Measurements from ENCODE around the gene KDSR. TPM values are rescaled to one million over a fixed set of nuclear protein-coding genes. Genes with fewer than 3 reads are reported as not detected.

Gene KDSR
- total and polyA plus RNA-seq, 4 donors: 31.3 to 39.1 (median 32.7) TPM

DNA sequence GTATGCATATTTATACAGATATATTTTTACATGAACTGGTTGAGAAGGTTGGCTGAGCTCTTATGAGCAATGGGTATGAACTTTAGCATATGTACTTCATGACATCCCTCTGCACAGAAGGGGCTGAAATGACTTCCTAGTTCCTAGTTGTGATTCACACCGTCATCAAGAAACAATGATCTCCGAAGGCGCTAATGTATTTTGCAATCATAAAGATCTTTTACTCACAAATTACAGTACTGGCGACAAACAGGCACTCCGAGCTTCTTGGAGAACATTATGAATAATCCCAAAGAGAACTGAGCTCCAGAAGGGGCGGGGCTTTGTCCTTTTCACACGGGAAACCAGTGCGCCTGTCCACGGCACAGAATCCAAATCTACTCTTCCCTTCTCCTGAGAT is 65.6 kb downstream of the KDSR start:
- Histone ChIP-seq H3K4me1 (ENCODE audit: control insufficient read depth, insufficient read depth, low read length) (peaks cover 40% of the 10 kb centered on the region), H3K36me3 (ENCODE audit: control insufficient read depth, insufficient read depth, low read length) (peaks cover 3% of the 10 kb centered on the region), H3K4me3 (ENCODE audit: low read depth, low read length) (no peak overlapping the region), H3K27me3 (ENCODE audit: control insufficient read depth, insufficient read depth, low read length) (no peaks in the 10 kb centered on the region), H3K27ac (ENCODE audit: low read depth, low read length) (no peak overlapping the region), H3K9me3 (ENCODE audit: control insufficient read depth, insufficient read depth, low read length) (no peaks in the 10 kb centered on the region)
- 93% methylated on average over 3 of the region's 9 CpGs for WGBS (ENCODE audit: insufficient coverage)
- DNase-seq (ENCODE audit: low read depth in 4 of 6, low spot score in 6 of 6): peak in 1 of 6 donors; percentile 14

DNA sequence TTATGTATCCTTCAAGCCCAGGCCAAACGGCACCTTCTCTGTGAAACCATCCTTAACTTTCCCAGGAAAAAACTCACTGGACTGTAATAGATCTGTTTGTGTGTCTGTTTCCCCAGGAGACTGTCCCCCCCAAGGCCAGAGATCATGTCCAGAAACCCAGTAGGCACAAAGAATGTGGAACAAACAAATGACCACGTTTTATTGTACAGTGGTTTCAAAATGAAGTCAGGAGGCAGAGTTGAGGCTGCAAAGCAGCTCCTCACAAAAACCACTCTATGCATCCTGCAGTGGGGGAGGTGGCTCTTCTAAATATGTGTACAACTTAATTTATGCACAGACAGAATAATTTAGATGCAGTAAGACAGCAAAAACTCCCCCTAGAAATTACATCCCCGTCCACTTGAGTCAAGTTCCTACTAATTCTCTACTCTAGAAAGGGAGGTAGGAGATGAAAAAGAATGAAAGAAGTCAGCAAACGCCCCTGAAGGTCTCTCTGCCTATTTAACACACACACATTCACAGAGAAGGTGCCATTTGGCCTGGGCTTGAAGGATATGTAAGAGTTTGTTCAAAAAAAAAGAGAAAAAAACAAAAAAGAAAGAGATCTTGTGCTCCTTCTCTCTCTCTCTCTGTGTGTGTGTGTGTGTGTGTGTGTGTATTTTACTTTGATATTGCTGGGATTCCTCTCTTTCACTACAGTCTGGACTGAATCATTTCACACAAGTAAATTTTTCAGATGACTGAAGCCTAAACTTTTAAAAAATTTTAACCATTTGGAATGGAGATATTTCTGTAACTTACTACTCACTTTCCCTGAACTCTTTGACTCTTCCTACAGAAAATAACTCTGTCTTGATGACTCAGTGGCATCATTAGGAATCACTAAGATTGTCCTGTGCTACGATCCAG is 66.9 kb downstream of the KDSR start:
- peak overlapping the region; percentile 4 for H3K27ac ChIP-seq (ENCODE audit: low read depth, low read length)
- H3K4me1 ChIP-seq (ENCODE audit: control insufficient read depth, insufficient read depth, low read length): peaks cover 35% of the 10 kb centered on the region
- H3K36me3 ChIP-seq (ENCODE audit: control insufficient read depth, insufficient read depth, low read length): peaks cover 3% of the 10 kb centered on the region
- peak in 2 of 6 donors; percentile 45 to 65 for DNase-seq (ENCODE audit: low read depth in 4 of 6, low spot score in 6 of 6)
- H3K9me3 ChIP-seq (ENCODE audit: control insufficient read depth, insufficient read depth, low read length): no peaks in the 10 kb centered on the region
- no peak overlapping the region for H3K4me3 ChIP-seq (ENCODE audit: low read depth, low read length)
- 100% methylated on average over 1 of the region's 5 CpGs for whole genome bisulfite sequencing (ENCODE audit: insufficient coverage)
- no peaks in the 10 kb centered on the region for H3K27me3 ChIP-seq (ENCODE audit: control insufficient read depth, insufficient read depth, low read length)

DNA sequence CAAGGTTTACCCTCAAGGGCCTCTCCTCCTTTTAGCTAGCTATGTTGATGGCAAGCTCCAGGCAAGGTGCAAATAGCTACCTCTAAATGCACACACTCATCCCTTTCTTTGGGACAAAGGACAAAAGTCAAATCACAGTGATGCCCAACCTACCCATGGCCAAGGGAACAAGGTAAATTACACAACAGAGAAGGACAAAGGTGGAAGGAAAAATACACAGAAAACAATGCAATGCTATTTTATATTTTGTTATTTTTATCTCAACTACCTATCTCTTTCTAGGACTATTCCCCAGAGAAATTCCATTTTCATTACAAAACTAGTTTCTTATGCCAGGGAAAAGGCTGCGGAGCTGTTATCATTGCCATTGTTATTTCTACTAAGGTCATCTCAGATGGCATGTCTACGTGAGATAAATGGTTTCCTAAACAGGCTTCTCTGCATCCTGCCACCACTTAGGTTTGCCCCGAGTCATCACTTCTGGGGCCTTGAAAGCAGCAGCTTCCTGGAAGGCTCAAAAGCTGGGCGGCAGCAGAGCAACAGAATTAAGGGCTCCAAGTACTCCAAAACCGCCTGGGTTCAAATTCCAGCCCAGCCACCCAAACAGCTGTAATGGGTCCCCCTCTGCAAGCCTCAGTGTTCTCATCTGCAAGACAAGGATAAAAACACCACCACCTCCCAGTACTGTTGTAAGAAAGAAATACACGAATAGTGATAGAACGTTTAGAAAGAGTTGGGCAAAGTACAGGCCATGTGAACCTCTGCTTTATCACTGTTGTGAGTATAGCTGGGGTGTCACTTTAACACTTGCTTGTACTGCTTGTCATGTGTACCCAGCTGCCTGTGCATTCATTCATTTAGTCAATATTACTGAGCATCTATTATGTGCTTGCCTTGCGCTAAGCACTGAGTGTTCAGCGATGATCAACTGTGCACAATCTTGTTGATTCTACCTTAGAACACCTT is 68.3 kb downstream of the KDSR start:
- peaks cover 43% of the 10 kb centered on the region for H3K4me1 ChIP-seq (ENCODE audit: control insufficient read depth, insufficient read depth, low read length)
- H3K9me3 ChIP-seq (ENCODE audit: control insufficient read depth, insufficient read depth, low read length): no peaks in the 10 kb centered on the region
- no peaks in the 10 kb centered on the region for H3K27me3 ChIP-seq (ENCODE audit: control insufficient read depth, insufficient read depth, low read length)
- DNase-seq (ENCODE audit: low read depth in 4 of 6, low spot score in 6 of 6): no peak
- no peak overlapping the region for H3K4me3 ChIP-seq (ENCODE audit: low read depth, low read length)
- peaks cover 3% of the 10 kb centered on the region for H3K36me3 ChIP-seq (ENCODE audit: control insufficient read depth, insufficient read depth, low read length)
- H3K27ac ChIP-seq (ENCODE audit: low read depth, low read length): peak overlapping the region; percentile 4
- WGBS (ENCODE audit: insufficient coverage): 79% methylated on average over 8 of the region's 9 CpGs

DNA sequence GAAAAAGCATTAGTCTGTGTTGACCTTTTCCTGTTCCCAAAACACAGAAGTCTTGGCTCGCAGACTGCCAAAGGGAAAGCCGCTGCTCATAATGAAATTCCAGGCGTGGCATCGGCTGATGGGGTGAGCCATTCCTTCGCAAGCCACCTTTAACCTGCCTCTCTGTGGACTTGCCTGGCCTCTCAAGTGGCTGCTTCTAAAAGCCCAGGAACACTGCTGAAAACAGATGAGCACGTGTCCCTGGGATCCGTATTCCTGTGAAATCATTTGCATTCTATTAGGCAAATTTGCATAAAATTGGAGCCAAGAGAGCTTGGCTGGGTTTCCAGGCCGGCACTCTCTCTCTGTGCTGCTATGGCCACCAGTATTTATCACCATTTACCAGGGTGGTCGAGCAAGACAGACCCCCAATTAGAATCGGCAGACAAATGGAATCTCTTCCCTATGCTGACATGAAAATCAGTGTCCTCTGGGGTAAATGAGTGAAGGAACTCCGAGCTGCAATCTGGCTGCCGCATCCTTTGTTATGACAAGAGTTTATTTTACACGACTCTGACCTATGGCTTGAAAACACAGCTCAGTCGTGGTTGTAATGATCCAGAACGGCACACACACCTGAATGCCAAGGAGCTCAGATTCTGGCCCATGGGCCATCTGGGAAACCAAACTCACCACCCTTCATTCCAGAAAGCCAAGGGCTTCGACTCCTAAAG is 69.2 kb downstream of the KDSR start:
- DNase-seq (ENCODE audit: low read depth in 4 of 6, low spot score in 6 of 6): peak in 2 of 6 donors; percentile 89 to 91
- Histone ChIP-seq H3K9me3 (ENCODE audit: control insufficient read depth, insufficient read depth, low read length) (no peaks in the 10 kb centered on the region), H3K36me3 (ENCODE audit: control insufficient read depth, insufficient read depth, low read length) (peaks cover 4% of the 10 kb centered on the region), H3K4me3 (ENCODE audit: low read depth, low read length) (no peak overlapping the region), H3K27ac (ENCODE audit: low read depth, low read length) (peak overlapping the region; percentile 1), H3K4me1 (ENCODE audit: control insufficient read depth, insufficient read depth, low read length) (peaks cover 47% of the 10 kb centered on the region), H3K27me3 (ENCODE audit: control insufficient read depth, insufficient read depth, low read length) (no peaks in the 10 kb centered on the region)
- 19% methylated on average over 16 of the region's 16 CpGs for WGBS (ENCODE audit: insufficient coverage)

DNA sequence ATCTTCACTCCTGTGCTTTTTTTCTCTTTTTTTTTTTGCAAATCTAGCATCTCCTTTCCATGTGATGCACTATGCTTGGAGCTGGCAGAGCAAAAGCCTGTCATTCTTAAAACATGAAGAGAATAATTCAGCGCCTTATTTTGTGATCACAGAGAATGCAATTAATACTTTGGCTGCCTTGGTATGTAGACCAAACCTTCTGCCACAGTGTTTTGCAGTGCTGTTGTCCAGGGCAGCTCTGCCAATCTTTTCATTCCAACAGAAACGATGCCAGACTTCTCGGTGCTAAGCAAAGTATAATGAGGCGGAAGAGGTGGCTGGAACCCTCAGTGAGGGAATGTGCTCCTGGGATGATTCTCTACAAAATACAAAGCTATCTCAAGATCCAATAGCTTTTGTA is 73.1 kb downstream of the KDSR start:
- DNase-seq (ENCODE audit: low read depth in 4 of 6, low spot score in 6 of 6): peak in 4 of 6 donors; percentile 73 to 98 (median 80)
- H3K4me3 ChIP-seq (ENCODE audit: low read depth, low read length): no peak overlapping the region
- 43% methylated on average over 1 of the region's 4 CpGs for WGBS (ENCODE audit: insufficient coverage)
- H3K9me3 ChIP-seq (ENCODE audit: control insufficient read depth, insufficient read depth, low read length): no peaks in the 10 kb centered on the region
- H3K4me1 ChIP-seq (ENCODE audit: control insufficient read depth, insufficient read depth, low read length): peaks cover 38% of the 10 kb centered on the region
- H3K27ac ChIP-seq (ENCODE audit: low read depth, low read length): no peak overlapping the region
- peaks cover 3% of the 10 kb centered on the region for H3K36me3 ChIP-seq (ENCODE audit: control insufficient read depth, insufficient read depth, low read length)
- H3K27me3 ChIP-seq (ENCODE audit: control insufficient read depth, insufficient read depth, low read length): no peaks in the 10 kb centered on the region

DNA sequence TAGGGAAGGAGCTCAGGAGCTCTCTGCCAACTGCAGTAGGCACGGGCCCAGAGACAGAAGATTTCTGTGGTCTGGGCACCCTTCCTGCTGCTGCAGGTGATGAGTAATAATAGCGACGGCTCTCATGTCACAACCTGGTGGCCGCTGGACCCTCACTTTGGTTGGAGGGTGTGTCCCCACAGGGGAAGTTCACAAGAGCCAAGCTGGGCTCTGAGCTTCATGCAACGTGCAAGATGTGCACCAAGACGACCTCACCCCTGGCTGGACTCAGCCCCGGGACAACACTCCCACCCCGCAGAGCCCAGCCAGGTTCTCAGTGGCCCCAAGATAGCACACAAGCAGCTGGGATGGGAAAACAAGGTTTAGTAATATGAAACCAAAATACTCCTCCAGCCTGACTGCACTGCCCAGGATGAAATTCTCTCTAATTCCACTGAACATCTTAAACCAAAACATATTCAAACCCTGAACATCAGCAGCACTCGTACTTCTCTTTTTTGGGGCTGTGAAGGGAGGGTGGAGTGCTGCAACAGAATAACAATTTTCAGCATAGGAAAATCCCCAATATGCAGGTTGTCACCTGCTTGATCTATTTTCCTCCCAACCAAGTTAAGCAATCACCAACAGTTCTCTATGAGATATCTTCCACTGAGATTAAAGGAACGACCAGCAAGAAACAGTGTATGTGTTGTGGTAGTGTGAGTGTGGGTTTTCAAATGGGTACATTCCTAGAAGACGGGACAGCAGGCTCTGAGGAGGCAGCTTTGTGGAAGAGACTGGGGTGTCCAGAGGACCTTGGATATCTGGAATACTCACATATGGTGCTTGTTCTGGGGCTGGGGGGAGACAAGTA is 73.9 kb downstream of the KDSR start:
- Histone ChIP-seq H3K9me3 (ENCODE audit: control insufficient read depth, insufficient read depth, low read length) (no peaks in the 10 kb centered on the region), H3K27ac (ENCODE audit: low read depth, low read length) (peak overlapping the region; percentile 6), H3K36me3 (ENCODE audit: control insufficient read depth, insufficient read depth, low read length) (peaks cover 3% of the 10 kb centered on the region), H3K27me3 (ENCODE audit: control insufficient read depth, insufficient read depth, low read length) (no peaks in the 10 kb centered on the region), H3K4me3 (ENCODE audit: low read depth, low read length) (no peak overlapping the region), H3K4me1 (ENCODE audit: control insufficient read depth, insufficient read depth, low read length) (peaks cover 31% of the 10 kb centered on the region)
- DNase-seq (ENCODE audit: low read depth in 4 of 6, low spot score in 6 of 6): no peak
- WGBS (ENCODE audit: insufficient coverage): 87% methylated on average over 6 of the region's 11 CpGs

DNA sequence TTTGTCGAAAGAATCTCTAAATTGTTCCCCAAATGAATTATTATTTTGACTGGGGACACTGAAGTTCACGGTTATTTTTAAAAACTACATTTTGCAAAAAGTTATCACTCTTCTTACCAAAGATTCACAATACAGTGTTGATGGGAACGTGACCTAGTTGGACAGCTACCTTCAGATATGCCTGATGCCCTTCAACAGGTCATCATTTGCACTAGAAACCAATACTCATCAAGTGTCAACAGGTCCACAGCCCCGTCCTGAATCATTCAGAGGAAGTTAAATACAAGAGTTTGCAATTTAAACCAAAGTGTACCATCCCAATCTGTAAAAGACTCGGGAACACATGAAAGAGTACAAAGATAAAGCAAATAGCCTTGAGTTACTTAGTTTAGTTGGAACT is 75.7 kb downstream of the KDSR start:
- Histone ChIP-seq H3K4me3 (ENCODE audit: low read depth, low read length) (no peak overlapping the region), H3K27ac (ENCODE audit: low read depth, low read length) (no peak overlapping the region), H3K9me3 (ENCODE audit: control insufficient read depth, insufficient read depth, low read length) (no peaks in the 10 kb centered on the region), H3K36me3 (ENCODE audit: control insufficient read depth, insufficient read depth, low read length) (peaks cover 3% of the 10 kb centered on the region), H3K27me3 (ENCODE audit: control insufficient read depth, insufficient read depth, low read length) (no peaks in the 10 kb centered on the region), H3K4me1 (ENCODE audit: control insufficient read depth, insufficient read depth, low read length) (peaks cover 22% of the 10 kb centered on the region)
- 100% methylated on average over 1 of the region's 5 CpGs for WGBS (ENCODE audit: insufficient coverage)
- DNase-seq (ENCODE audit: low read depth in 4 of 6, low spot score in 6 of 6): no peak

DNA sequence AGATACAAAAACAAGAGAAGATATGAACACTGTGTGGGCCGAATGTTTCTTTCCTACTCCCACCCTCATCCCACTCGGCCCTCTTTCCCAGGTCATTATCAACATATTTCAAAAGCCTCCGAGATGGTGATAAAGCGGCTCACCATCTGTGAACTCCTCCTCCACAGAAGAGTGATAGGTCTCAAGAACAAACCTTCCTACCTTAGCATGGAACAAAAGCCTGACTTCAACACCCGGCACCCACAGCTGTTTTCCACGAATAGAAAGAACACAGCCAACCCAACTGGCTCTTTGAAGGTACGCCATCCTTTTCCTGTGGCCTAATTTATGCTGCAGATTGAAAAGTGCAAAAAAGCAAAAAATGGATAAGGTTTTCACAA is 76.2 kb downstream of the KDSR start:
- peaks cover 23% of the 10 kb centered on the region for H3K4me1 ChIP-seq (ENCODE audit: control insufficient read depth, insufficient read depth, low read length)
- WGBS (ENCODE audit: insufficient coverage): 92% methylated on average over 2 of the region's 7 CpGs

More for the DNA sequence above, 76.2 kb downstream of the KDSR start:
- peaks cover 3% of the 10 kb centered on the region for H3K36me3 ChIP-seq (ENCODE audit: control insufficient read depth, insufficient read depth, low read length)
- H3K9me3 ChIP-seq (ENCODE audit: control insufficient read depth, insufficient read depth, low read length): no peaks in the 10 kb centered on the region
- no peak for DNase-seq (ENCODE audit: low read depth in 4 of 6, low spot score in 6 of 6)
- H3K4me3 ChIP-seq (ENCODE audit: low read depth, low read length): no peak overlapping the region
- H3K27ac ChIP-seq (ENCODE audit: low read depth, low read length): no peak overlapping the region
- no peaks in the 10 kb centered on the region for H3K27me3 ChIP-seq (ENCODE audit: control insufficient read depth, insufficient read depth, low read length)

Measured in spinal cord (tissue), 10 donors.